Endodermal cell (in vitro differentiated cells): ENCODE measurements around the gene ARFGEF3. TPM values are rescaled to one million over a fixed set of nuclear protein-coding genes. Genes with fewer than 3 reads are reported as not detected.
A peak's percentile ranks its signal among the peaks of the same experiment; 100 is the strongest.

Experiments
- DNase-seq: peaks from one replicate; pipeline ENCODE4 v3.0.0-alpha.2; 2017
- H3K27ac ChIP-seq: 2 replicates; pipeline ENCODE4 v1.5.1; 2013; ENCODE audit warnings: mild to moderate bottlenecking, low read depth, low read length, moderate library complexity
- H3K27me3 ChIP-seq: 2 replicates; pipeline ENCODE4 v1.6.1; 2013; ENCODE audit warnings: mild to moderate bottlenecking, low read length, moderate library complexity; ENCODE audit not compliant: insufficient read depth, control insufficient read depth, poor library complexity, severe bottlenecking
- H3K36me3 ChIP-seq: 2 replicates; pipeline ENCODE4 v1.7.0; 2013; ENCODE audit warnings: mild to moderate bottlenecking, low read length, moderate library complexity; ENCODE audit not compliant: control insufficient read depth, insufficient read depth
- H3K4me1 ChIP-seq: one replicate; pipeline ENCODE4 v1.7.0; 2013; ENCODE audit warnings: low read length; ENCODE audit not compliant: control insufficient read depth, insufficient read depth
- H3K4me3 ChIP-seq: 2 replicates; pipeline ENCODE4 v1.5.1; 2013; ENCODE audit warnings: mild to moderate bottlenecking, low read length, moderate library complexity
- H3K9ac ChIP-seq: 2 replicates; pipeline ENCODE4 v1.6.1; 2013; ENCODE audit warnings: mild to moderate bottlenecking, low read length, moderate library complexity; ENCODE audit not compliant: poor library complexity, severe bottlenecking; ENCODE audit errors: extremely low read depth
- H3K9me3 ChIP-seq: 2 replicates; pipeline ENCODE4 v1.6.1; 2013; ENCODE audit warnings: mild to moderate bottlenecking, low read length, moderate library complexity; ENCODE audit not compliant: control insufficient read depth
- H3K27ac Mint-ChIP-seq: 2 replicates; pipeline ENCODE4 v1.8.0; 2020; ENCODE audit warnings: mixed read lengths
- H3K27me3 Mint-ChIP-seq: 2 replicates; pipeline ENCODE4 v1.8.0; 2021; ENCODE audit warnings: mild to moderate bottlenecking, mixed read lengths; ENCODE audit not compliant: insufficient read depth
- H3K36me3 Mint-ChIP-seq: 2 replicates; pipeline ENCODE4 v1.8.0; 2020; ENCODE audit warnings: low read depth, mixed read lengths
- H3K4me1 Mint-ChIP-seq: 2 replicates; pipeline ENCODE4 v1.8.0; 2020; ENCODE audit warnings: mixed read lengths
- H3K4me3 Mint-ChIP-seq: 2 replicates; pipeline ENCODE4 v1.8.0; 2020; ENCODE audit warnings: mild to moderate bottlenecking, moderate library complexity, mixed read lengths
- H3K9me3 Mint-ChIP-seq: 2 replicates; pipeline ENCODE4 v1.8.0; 2020; ENCODE audit warnings: mild to moderate bottlenecking, mixed read lengths
- WGBS, 2 experiments: methylation state at CpG; one replicate each; pipeline versions ENCODE4 v1.1.5 to v1.1.7; 2013; ENCODE audit warnings: missing lambda C conversion rate in 2 of 2, mixed read lengths in 1 of 2; ENCODE audit not compliant: insufficient coverage in 1 of 2, insufficient read length in 1 of 2; 5-methylcytosine and 5-hydroxymethylcytosine counted together
- total RNA-seq, 2 donors: library from RNA; stranded (reverse); fragmentation: NEBNext Ultra II Directional in 1 of 2; extraction: Animal tissue kit (Norgen Biotek cat#: 25700) in 1 of 2; gene quantifications; 2 replicates in 1 of 2; 3 replicates in 1 of 2; pipeline ENCODE4 v1.2.1, GENCODE V29; 2021
- TF ChIP-seq, protein P1 (sequence below): fragments of 200-600 bp; sonication (generic); conservative IDR thresholded peaks from 2 replicates; pipeline ENCODE4 v1.5.0; 2021; ENCODE audit warnings: antibody characterized with exemption, mild to moderate bottlenecking

Gene ARFGEF3
- total RNA-seq, 2 donors from 2014 or later = 10.9 to 14.3 TPM

- WGBS, 2 experiments = 92 to 100% methylated on average over 3 to 4 of the region's 4 CpGs
- Mint-ChIP-seq H3K27ac (no peak overlapping the region), H3K27me3 (no peaks in the 10 kb centered on the region), H3K4me1 (peaks cover 3% of the 10 kb centered on the region), H3K36me3 (peaks cover 11% of the 10 kb centered on the region), H3K4me3 (no peak overlapping the region), H3K9me3 (no peaks in the 10 kb centered on the region)
- DNase-seq = no peak
- TF ChIP-seq, protein P1, sequence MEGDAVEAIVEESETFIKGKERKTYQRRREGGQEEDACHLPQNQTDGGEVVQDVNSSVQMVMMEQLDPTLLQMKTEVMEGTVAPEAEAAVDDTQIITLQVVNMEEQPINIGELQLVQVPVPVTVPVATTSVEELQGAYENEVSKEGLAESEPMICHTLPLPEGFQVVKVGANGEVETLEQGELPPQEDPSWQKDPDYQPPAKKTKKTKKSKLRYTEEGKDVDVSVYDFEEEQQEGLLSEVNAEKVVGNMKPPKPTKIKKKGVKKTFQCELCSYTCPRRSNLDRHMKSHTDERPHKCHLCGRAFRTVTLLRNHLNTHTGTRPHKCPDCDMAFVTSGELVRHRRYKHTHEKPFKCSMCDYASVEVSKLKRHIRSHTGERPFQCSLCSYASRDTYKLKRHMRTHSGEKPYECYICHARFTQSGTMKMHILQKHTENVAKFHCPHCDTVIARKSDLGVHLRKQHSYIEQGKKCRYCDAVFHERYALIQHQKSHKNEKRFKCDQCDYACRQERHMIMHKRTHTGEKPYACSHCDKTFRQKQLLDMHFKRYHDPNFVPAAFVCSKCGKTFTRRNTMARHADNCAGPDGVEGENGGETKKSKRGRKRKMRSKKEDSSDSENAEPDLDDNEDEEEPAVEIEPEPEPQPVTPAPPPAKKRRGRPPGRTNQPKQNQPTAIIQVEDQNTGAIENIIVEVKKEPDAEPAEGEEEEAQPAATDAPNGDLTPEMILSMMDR = no peak
- Histone ChIP-seq H3K4me1 (peaks cover 5% of the 10 kb centered on the region), H3K9ac (no peak overlapping the region), H3K9me3 (no peaks in the 10 kb centered on the region), H3K36me3 (peaks cover 7% of the 10 kb centered on the region), H3K27ac (no peak overlapping the region), H3K4me3 (no peak overlapping the region), H3K27me3 (no peaks in the 10 kb centered on the region)
These were observed 116.1 kb downstream of the ARFGEF3 start for GRCh38 chr6:138277835-138278234.

DNA sequence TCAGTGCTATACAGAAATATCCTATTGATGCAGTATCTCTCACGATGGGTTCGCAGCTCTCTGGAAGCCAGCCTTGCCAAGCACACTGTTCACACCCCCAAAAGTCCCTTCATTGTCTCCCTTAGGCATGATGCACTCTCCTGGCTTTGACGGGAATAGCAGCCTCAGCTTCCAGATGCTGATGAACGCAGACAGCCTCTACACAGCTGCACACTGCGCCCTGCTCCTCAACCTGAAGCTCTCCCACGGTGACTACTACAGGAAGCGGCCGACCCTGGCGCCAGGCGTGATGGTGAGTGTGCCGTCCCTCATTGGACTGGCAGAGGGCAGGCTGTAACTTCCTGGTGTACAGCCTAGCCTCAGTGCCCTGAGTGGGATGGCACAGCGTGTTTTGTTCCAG is 116.6 kb downstream of the ARFGEF3 start:
- Mint-ChIP-seq H3K27ac (no peak overlapping the region), H3K4me1 (peaks cover 1% of the 10 kb centered on the region), H3K36me3 (peaks cover 11% of the 10 kb centered on the region), H3K9me3 (no peaks in the 10 kb centered on the region), H3K4me3 (no peak overlapping the region), H3K27me3 (no peaks in the 10 kb centered on the region)
- Histone ChIP-seq H3K9ac (no peak overlapping the region), H3K27me3 (no peaks in the 10 kb centered on the region), H3K9me3 (no peaks in the 10 kb centered on the region), H3K4me1 (peaks cover 2% of the 10 kb centered on the region), H3K36me3 (peaks cover 11% of the 10 kb centered on the region), H3K4me3 (no peak overlapping the region), H3K27ac (no peak overlapping the region)
- peak; percentile 67 for DNase-seq
- WGBS, 2 experiments = 85 to 93% methylated on average over 9 to 12 of the region's 12 CpGs
- TF ChIP-seq, protein P1 = peak; percentile 72

DNA sequence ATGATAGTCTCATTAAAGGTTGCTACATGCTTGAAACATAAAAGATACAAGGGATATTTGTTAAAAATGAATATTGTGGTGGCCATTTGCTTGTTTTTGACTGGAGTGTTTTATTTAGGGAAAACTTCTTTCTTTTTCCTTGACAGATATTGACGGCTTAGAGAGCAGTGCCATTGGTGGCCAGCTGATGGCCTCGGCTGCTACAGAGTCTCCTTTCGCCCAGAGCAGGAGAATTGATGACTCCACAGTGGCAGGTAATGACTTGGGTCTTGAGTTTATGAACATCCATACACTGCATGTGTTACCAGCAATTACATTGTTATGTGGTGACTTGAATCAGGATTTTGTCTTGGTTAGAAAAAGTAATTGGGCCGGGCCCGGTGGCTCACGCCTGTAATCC is 124.1 kb downstream of the ARFGEF3 start:
- no peaks in the 10 kb centered on the region for H3K9me3 ChIP-seq
- Mint-ChIP-seq H3K9me3 (no peaks in the 10 kb centered on the region), H3K4me1 (peaks cover 5% of the 10 kb centered on the region), H3K4me3 (no peak overlapping the region), H3K27ac (no peak overlapping the region), H3K27me3 (no peaks in the 10 kb centered on the region), H3K36me3 (peaks cover 16% of the 10 kb centered on the region)
- H3K4me3 ChIP-seq = no peak overlapping the region
- TF ChIP-seq, protein P1 = peak; percentile 70
- WGBS, 2 experiments = 83 to 91% methylated on average over 6 of the region's 6 CpGs
- no peak overlapping the region for H3K27ac ChIP-seq
- peaks cover 23% of the 10 kb centered on the region for H3K36me3 ChIP-seq
- no peaks in the 10 kb centered on the region for H3K4me1 ChIP-seq
- H3K9ac ChIP-seq = no peak overlapping the region
- DNase-seq = peak; percentile 68
- H3K27me3 ChIP-seq = no peaks in the 10 kb centered on the region
